Adrenal gland (tissue), 5 donors: ENCODE results near the gene SEMA6C.

Source experiments
- CTCF ChIP-seq, 6 experiments: fragments of 450-650 bp in 4 of 6; fragments of 200-600 bp in 2 of 6; sonication (generic) in 1 of 6; IDR thresholded peaks; 1 replicate in 5 of 6; 2 replicates in 1 of 6; pipeline versions ENCODE4 v1.5.1 to v1.8.0; 2016 to 2021; ENCODE audit warnings: antibody characterized with exemption in 6 of 6, mild to moderate bottlenecking in 2 of 6, moderate library complexity in 1 of 6
- POLR2A ChIP-seq, 2 donors: fragments of 450-650 bp; IDR thresholded peaks; one replicate each; pipeline ENCODE4 v1.6.1; 2017; ENCODE audit warnings: antibody characterized with exemption in 2 of 2, mild to moderate bottlenecking in 2 of 2, moderate library complexity in 1 of 2
- donor health status: DM: no; HTN: no; CAD: no.

GRCh38 chr1:151192047-151192446 is 45.6 kb upstream of the SEMA6C start:
- TF ChIP-seq POLR2A (IDR thresholded peaks at IDR 0.05) (no peak), CTCF (IDR thresholded peaks at IDR 0.05) (no peak)
